ENCODE measurements around the gene CLCN2. TPM values are rescaled to one million over a fixed set of nuclear protein-coding genes. Genes with fewer than 3 reads are reported as not detected.

Gene CLCN2
- total RNA-seq, 1 experiment from 2014 or later, result 22.6 TPM

DNA sequence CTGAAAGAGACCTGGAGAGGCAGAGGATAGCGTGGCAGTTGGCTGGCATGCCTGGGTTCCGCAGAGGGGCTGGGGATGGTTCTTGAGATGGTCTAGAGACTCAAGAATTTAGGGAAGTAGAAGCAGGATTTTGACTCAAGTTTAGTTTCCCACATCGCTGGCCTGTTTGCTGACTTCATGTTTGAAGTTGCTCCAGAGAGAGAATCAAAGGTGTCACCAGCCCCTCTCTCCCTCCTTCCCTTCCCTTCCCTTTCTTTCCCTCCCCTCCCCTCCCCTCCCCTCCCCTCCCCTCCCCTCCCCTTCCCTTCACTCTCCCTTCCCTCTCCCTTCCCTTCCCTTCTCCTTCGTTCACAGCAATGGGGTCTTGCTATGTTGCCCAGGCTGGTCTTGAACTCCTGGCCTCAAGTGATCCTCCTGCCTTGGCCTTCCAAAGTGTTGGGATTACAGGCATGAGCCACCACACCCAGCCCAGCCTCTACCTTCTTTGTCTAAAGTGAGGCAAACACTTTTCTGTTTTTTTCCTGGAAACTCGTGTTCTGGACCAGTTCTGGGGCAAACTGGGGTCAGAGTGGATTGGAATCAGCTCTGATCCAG, 28.6 kb upstream of the CLCN2 start:
- Mint-ChIP-seq H3K4me1 (peaks cover 4% of the 10 kb centered on the region; the same call in 1 of the 2 replicates), H3K27me3 (ENCODE audit: low read depth) (no peaks in the 10 kb centered on the region; the same call in 1 of the 2 replicates), H3K9me3 (no peaks in the 10 kb centered on the region), H3K36me3 (no peaks in the 10 kb centered on the region), H3K27ac (no peak overlapping the region), H3K4me3 (no peak overlapping the region)
- DNase-seq (ENCODE audit: low spot score) (no peak), ATAC-seq (no peak)
- CTCF ChIA-PET, result interaction anchor here (1.3 to 1.7 kb wide), 2 partner anchors 13 to 18 kb away, joined by 4 to 8 read pairs; no protein-coding TSS in a partner anchor
- TF ChIP-seq, protein P1, sequence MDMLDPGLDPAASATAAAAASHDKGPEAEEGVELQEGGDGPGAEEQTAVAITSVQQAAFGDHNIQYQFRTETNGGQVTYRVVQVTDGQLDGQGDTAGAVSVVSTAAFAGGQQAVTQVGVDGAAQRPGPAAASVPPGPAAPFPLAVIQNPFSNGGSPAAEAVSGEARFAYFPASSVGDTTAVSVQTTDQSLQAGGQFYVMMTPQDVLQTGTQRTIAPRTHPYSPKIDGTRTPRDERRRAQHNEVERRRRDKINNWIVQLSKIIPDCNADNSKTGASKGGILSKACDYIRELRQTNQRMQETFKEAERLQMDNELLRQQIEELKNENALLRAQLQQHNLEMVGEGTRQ (CRISPR knock-in tag; IDR thresholded peaks at IDR 0.05), result no peak
- TF ChIP-seq, protein P2, sequence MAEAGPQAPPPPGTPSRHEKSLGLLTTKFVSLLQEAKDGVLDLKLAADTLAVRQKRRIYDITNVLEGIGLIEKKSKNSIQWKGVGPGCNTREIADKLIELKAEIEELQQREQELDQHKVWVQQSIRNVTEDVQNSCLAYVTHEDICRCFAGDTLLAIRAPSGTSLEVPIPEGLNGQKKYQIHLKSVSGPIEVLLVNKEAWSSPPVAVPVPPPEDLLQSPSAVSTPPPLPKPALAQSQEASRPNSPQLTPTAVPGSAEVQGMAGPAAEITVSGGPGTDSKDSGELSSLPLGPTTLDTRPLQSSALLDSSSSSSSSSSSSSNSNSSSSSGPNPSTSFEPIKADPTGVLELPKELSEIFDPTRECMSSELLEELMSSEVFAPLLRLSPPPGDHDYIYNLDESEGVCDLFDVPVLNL (CRISPR knock-in tag; IDR thresholded peaks at IDR 0.05; ENCODE audit: borderline replicate concordance, low read depth), result no peak
- TF ChIP-seq ZNF317 (CRISPR knock-in tag; IDR thresholded peaks at IDR 0.05; ENCODE audit: borderline replicate concordance, low read depth), result no peak
- no peak for TF ChIP-seq SP1 (CRISPR knock-in tag; conservative IDR thresholded peaks at IDR 0.05)
- TF ChIP-seq ZNF121 (CRISPR knock-in tag; IDR thresholded peaks at IDR 0.05), result peak; percentile 92
- TF ChIP-seq SMAD3 (CRISPR knock-in tag; IDR thresholded peaks at IDR 0.05; ENCODE audit: borderline replicate concordance), result no peak
- POLR2A ChIA-PET, result no interaction called here

DNA sequence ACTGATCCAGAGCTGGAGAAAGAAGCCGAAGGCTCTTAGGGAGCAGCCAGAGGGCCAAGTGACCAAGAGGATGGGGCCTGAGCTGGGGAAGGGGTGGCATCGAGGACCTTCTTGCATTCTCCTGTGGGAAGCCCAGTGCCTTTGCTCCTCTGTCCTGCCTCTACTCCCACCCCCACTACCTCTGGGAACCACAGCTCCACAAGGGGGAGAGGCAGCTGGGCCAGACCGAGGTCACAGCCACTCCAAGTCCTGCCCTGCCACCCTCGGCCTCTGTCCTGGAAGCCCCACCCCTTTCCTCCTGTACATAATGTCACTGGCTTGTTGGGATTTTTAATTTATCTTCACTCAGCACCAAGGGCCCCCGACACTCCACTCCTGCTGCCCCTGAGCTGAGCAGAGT, 28.0 kb upstream of the CLCN2 start:
- ChIA-PET POLR2A (no interaction called here), CTCF (interaction anchor here (0.5 to 1.7 kb wide), 3 partner anchors 17 to 28 kb away, joined by 3 to 8 read pairs (median 8); no protein-coding TSS in a partner anchor)
- Mint-ChIP-seq H3K9me3 (no peaks in the 10 kb centered on the region), H3K36me3 (no peaks in the 10 kb centered on the region), H3K27me3 (ENCODE audit: low read depth) (peaks cover 2% of the 10 kb centered on the region; the same call in 1 of the 2 replicates), H3K4me1 (peaks cover 4% of the 10 kb centered on the region; the same call in 1 of the 2 replicates), H3K4me3 (no peak overlapping the region), H3K27ac (no peak overlapping the region)
- ATAC-seq (peak; percentile 29; the same call in 1 of the 2 replicates), DNase-seq (ENCODE audit: low spot score) (no peak)
- TF ChIP-seq ERG (CRISPR knock-in tag; IDR thresholded peaks at IDR 0.05) (no peak), MYBL2 (CRISPR knock-in tag; IDR thresholded peaks at IDR 0.05) (no peak)

DNA sequence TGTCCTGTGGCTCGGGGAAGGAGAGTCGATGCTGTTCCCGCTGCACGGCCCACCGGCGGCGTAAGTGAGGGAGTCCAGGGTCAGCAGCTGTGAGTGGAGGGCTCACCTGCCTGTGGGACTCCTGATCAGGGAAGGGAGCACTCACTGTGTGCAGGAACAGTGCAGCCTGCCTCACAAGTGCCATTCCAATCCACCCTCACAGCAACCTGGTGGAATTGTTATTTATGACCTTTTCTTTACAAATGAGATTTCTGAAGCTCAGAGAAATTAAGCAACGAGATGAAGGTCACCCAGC, 27.5 kb upstream of the CLCN2 start:
- ATAC-seq (no peak), DNase-seq (ENCODE audit: low spot score) (no peak)
- Mint-ChIP-seq H3K4me1 (peaks cover 4% of the 10 kb centered on the region; the same call in 1 of the 2 replicates), H3K36me3 (no peaks in the 10 kb centered on the region), H3K27ac (no peak overlapping the region), H3K9me3 (no peaks in the 10 kb centered on the region), H3K27me3 (ENCODE audit: low read depth) (peaks cover 4% of the 10 kb centered on the region), H3K4me3 (no peak overlapping the region)
- POLR2A ChIA-PET, result no interaction called here
- CTCF ChIA-PET, result interaction anchor here (0.5 to 1.1 kb wide), 2 partner anchors 17 to 28 kb away, joined by 3 to 8 read pairs; no protein-coding TSS in a partner anchor
- TF ChIP-seq ETV6 (CRISPR knock-in tag; IDR thresholded peaks at IDR 0.05) (no peak), ZNF263 (CRISPR knock-in tag; IDR thresholded peaks at IDR 0.05; ENCODE audit: low read depth) (0 out of 2 replicates have a peak, but pooled peaks have one; percentile 15)

- H3K4me1 Mint-ChIP-seq, result peaks cover 4% of the 10 kb centered on the region; the same call in 1 of the 2 replicates
- CTCF ChIA-PET, result interaction anchor here (0.5 to 1.1 kb wide), 2 partner anchors 16 to 29 kb away, joined by 3 to 8 read pairs; no protein-coding TSS in a partner anchor
- H3K27ac Mint-ChIP-seq, result no peak overlapping the region
- TF ChIP-seq KAT7 (CRISPR knock-in tag; IDR thresholded peaks at IDR 0.05; ENCODE audit: borderline replicate concordance) (no peak), FOXP1 (CRISPR knock-in tag; IDR thresholded peaks at IDR 0.05; ENCODE audit: borderline replicate concordance) (no peak)
- TF ChIP-seq, protein P3, sequence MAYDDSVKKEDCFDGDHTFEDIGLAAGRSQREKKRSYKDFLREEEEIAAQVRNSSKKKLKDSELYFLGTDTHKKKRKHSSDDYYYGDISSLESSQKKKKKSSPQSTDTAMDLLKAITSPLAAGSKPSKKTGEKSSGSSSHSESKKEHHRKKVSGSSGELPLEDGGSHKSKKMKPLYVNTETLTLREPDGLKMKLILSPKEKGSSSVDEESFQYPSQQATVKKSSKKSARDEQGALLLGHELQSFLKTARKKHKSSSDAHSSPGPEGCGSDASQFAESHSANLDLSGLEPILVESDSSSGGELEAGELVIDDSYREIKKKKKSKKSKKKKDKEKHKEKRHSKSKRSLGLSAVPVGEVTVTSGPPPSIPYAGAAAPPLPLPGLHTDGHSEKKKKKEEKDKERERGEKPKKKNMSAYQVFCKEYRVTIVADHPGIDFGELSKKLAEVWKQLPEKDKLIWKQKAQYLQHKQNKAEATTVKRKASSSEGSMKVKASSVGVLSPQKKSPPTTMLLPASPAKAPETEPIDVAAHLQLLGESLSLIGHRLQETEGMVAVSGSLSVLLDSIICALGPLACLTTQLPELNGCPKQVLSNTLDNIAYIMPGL (CRISPR knock-in tag; IDR thresholded peaks at IDR 0.05), result no peak
- TF ChIP-seq, protein P4, sequence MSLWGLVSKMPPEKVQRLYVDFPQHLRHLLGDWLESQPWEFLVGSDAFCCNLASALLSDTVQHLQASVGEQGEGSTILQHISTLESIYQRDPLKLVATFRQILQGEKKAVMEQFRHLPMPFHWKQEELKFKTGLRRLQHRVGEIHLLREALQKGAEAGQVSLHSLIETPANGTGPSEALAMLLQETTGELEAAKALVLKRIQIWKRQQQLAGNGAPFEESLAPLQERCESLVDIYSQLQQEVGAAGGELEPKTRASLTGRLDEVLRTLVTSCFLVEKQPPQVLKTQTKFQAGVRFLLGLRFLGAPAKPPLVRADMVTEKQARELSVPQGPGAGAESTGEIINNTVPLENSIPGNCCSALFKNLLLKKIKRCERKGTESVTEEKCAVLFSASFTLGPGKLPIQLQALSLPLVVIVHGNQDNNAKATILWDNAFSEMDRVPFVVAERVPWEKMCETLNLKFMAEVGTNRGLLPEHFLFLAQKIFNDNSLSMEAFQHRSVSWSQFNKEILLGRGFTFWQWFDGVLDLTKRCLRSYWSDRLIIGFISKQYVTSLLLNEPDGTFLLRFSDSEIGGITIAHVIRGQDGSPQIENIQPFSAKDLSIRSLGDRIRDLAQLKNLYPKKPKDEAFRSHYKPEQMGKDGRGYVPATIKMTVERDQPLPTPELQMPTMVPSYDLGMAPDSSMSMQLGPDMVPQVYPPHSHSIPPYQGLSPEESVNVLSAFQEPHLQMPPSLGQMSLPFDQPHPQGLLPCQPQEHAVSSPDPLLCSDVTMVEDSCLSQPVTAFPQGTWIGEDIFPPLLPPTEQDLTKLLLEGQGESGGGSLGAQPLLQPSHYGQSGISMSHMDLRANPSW (CRISPR knock-in tag; conservative IDR thresholded peaks at IDR 0.05; ENCODE audit: low read depth), result no peak
- TF ChIP-seq, protein P1 (CRISPR knock-in tag; IDR thresholded peaks at IDR 0.05), result no peak
These were observed 26.9 kb upstream of the CLCN2 start for GRCh38 chr3:184388164-184388935.

More at GRCh38 chr3:184388164-184388935, 26.9 kb upstream of the CLCN2 start:
- POLR2A ChIA-PET, result no interaction called here
- no peaks in the 10 kb centered on the region for H3K36me3 Mint-ChIP-seq
- H3K9me3 Mint-ChIP-seq, result no peaks in the 10 kb centered on the region
- no peak overlapping the region for H3K4me3 Mint-ChIP-seq
- peaks cover 7% of the 10 kb centered on the region for H3K27me3 Mint-ChIP-seq (ENCODE audit: low read depth)
- DNase-seq (ENCODE audit: low spot score) (no peak), ATAC-seq (no peak)
